AG09309 (cell line): ENCODE data around the gene TTBK1.

ENCODE experiments used
- DNase-seq: peaks from one replicate; pipeline ENCODE4 v3.0.0-alpha.2; 2010; ENCODE audit warnings: low read depth
- H3K4me3 ChIP-seq: 2 replicates; pipeline ENCODE4 v1.5.1; 2011; ENCODE audit warnings: mild to moderate bottlenecking, low read depth, low read length, moderate library complexity; ENCODE audit not compliant: control insufficient read depth
- CTCF ChIP-seq: IDR thresholded peaks from 2 replicates; pipeline ENCODE4 v1.5.1; 2011; ENCODE audit warnings: mild to moderate bottlenecking, low read depth, low read length, inconsistent platforms; ENCODE audit not compliant: insufficient read depth, control insufficient read depth; ENCODE audit errors: missing control alignments

The TTBK1 gene

DNA sequence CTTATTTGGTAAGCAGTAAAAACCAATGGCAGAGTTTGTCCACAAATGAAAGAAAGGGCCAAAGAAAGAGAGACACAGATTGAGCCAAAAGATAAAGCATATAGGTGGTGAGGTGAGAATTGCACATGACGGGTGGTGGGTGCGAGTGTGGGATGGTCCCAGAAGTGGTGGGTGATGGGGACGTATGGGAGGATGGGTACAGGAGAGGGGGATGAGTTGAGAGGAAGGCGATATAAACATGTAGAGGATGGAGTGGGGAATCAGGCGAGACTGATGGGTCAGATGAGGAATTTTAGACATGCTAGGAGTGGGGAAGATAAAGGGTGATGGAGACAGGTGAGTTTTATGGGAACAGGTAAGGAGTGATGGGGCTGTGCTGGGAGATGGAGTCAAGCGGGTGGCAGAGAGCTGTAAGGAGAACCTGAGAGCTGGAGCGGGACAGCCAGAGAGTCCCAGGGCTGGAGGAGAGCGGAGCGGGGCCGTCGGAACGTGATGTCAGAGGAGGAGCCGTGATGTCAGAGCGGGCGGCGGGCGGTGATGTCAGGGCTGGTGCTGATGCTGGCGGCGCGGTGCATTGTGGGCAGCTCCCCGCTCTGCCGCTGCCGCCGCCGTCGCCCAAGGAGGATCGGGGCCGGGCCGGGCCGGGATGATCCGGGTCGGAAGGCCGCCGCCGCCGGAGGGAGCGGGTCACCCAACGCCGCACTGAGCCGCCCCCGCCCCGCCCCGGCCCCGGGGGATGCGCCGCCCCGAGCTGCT is at the start of gene TTBK1:
TTBK1 (plus strand) TSS at position 574 of the 756 bp plus-strand sequence. CDS start 3,180 bp downstream, outside the sequence.
- H3K4me3 ChIP-seq = no peak within 1 kb of the TSS
- TF ChIP-seq CTCF = no peak
- DNase-seq = no peak

DNA sequence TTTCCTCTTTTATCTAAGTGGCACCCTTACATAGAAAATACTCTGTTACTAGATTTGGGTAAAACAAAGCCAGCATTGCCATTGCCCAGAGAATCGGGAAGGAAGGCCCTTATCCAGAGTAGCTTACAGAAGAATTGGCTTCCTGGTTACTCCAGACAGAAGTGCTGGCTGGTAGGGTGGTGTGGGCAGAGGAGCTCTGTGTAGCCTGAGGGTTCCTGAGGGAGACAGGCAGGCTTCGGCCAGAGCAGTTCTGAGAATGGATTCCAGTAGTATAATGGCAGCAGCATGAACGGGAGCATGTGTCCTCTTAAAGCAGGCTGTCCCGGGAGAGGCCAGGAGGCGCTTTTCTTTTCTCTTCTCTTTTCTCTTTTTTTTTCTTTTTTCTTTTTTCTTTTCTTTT is 49.4 kb upstream of the TTBK1 start:
- TF ChIP-seq CTCF = no peak
- no peak for DNase-seq
- H3K4me3 ChIP-seq = no peak overlapping the region

- TF ChIP-seq CTCF = no peak
- DNase-seq = no peak
Measured at GRCh38 chr6:43196337-43196736, 46.9 kb upstream of the TTBK1 start.

DNA sequence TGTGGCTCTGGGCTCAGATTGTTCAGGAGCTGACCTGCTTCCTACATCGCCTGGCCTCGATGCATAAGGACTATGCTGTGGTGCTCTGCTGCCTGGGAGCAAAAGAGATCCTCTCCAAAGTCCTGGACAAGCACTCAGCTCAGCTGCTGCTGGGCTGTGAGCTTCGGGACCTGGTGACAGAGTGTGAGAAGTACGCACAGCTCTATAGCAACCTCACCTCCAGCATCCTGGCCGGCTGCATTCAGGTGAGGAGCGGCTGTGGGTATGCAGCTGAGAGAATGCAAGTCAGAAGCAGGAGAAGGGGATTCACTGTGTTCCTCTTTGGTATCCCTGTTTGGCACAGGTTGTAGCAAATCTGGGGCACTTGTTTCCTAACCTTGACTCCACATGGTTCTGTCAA is 43.4 kb upstream of the TTBK1 start:
- no peak overlapping the region for H3K4me3 ChIP-seq
- DNase-seq = no peak
- TF ChIP-seq CTCF = no peak

More at GRCh38 chr6:43196337-43196736, 46.9 kb upstream of the TTBK1 start:
- H3K4me3 ChIP-seq = no peak overlapping the region

DNA sequence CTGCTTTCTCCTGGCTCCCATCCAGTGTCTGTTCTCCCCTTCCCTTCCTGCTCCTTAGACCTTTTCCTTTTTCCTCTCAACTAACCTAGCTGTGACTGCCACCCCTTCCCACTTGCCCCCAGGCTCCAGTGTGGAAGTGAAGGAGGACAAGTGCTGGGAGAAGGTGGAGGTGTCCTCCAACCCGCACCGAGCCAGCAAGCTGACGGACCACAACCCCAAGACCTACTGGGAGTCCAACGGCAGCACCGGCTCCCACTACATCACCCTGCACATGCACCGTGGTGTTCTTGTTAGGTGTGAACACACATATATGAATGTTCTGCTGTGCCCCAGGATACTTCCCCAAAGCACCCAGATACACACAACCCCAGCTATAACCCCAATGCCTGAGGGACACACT is 42.7 kb upstream of the TTBK1 start:
- no peak for DNase-seq
- TF ChIP-seq CTCF = no peak

GRCh38 chr6:43202451-43202850 is 40.8 kb upstream of the TTBK1 start:
- H3K4me3 ChIP-seq = no peak overlapping the region
- TF ChIP-seq CTCF = no peak
- no peak for DNase-seq

More for the DNA sequence above, 42.7 kb upstream of the TTBK1 start:
- H3K4me3 ChIP-seq = no peak overlapping the region

DNA sequence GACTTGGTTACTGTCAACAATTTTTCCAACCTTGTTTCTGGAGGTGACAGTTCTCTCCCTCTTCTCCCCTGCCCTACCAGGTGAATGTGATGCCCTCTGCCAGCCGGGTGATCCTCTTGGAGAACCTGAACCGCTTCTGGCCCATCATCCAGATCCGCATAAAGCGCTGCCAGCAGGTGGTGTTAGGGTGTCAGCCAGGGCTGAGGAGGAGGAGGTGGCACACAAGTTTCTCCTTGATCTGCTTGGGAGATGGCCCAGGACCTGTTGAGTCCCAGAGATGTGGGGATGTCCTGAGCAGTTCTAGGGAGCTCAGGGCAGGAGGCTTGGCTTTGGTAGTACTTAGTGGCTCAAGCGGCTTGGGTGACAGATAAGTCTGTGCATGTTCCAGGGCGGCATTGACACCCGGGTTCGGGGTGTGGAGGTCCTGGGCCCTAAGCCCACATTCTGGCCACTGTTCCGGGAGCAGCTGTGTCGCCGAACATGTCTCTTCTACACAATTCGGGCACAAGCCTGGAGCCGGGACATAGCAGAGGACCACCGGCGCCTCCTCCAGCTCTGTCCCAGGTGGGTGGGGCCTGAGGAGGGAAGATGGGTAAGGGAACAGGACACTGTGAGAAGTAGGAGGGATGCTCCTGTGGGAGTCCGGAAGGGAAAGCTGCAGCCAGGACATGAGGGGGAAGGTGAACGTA is 40.1 kb upstream of the TTBK1 start:
- DNase-seq = no peak
- no peak overlapping the region for H3K4me3 ChIP-seq

More for the DNA sequence above, 40.1 kb upstream of the TTBK1 start:
- no peak for TF ChIP-seq CTCF
